GM19452 (cell line): ENCODE results near the gene MRPS27.
A peak's percentile ranks its signal among the peaks of the same experiment; 100 is the strongest.

Experiments
- ATAC-seq: cut with Tn5 transposase; IDR thresholded peaks from one replicate; pipeline ENCODE4 v1.9.1; 2021; ENCODE audit not compliant: unreplicated experiment

MRPS27 gene

GRCh38 chr5:72206160-72206559, 113.9 kb downstream of the MRPS27 start:
- ATAC-seq: no peak

GRCh38 chr5:72205431-72206009, 114.5 kb downstream of the MRPS27 start:
- ATAC-seq: no peak

- ATAC-seq: no peak
Observed at GRCh38 chr5:72204946-72205345, 115.1 kb downstream of the MRPS27 start.

- no peak for ATAC-seq
Observed at GRCh38 chr5:72203251-72203845, 116.7 kb downstream of the MRPS27 start.

GRCh38 chr5:72202331-72202825, 117.7 kb downstream of the MRPS27 start:
- ATAC-seq: no peak

GRCh38 chr5:72199681-72200080, 120.4 kb downstream of the MRPS27 start:
- no peak for ATAC-seq

GRCh38 chr5:72197393-72197792, 122.6 kb downstream of the MRPS27 start:
- no peak for ATAC-seq

GRCh38 chr5:72195581-72195980, 124.5 kb downstream of the MRPS27 start:
- no peak for ATAC-seq

GRCh38 chr5:72194846-72195245, 125.2 kb downstream of the MRPS27 start:
- peak; percentile 96 for ATAC-seq

GRCh38 chr5:72191404-72191803, 128.6 kb downstream of the MRPS27 start:
- ATAC-seq: no peak

- ATAC-seq: no peak
Observed at GRCh38 chr5:72189146-72189545, 130.9 kb downstream of the MRPS27 start.

- no peak for ATAC-seq
Observed at GRCh38 chr5:72188166-72188565, 131.9 kb downstream of the MRPS27 start.

- ATAC-seq: no peak
Observed at GRCh38 chr5:72187388-72188075, 132.5 kb downstream of the MRPS27 start.

GRCh38 chr5:72185496-72186329, 134.3 kb downstream of the MRPS27 start:
- no peak for ATAC-seq

GRCh38 chr5:72184408-72184807, 135.6 kb downstream of the MRPS27 start:
- ATAC-seq: no peak

- no peak for ATAC-seq
Observed at GRCh38 chr5:72183101-72183520, 136.9 kb downstream of the MRPS27 start.

- no peak for ATAC-seq
Observed at GRCh38 chr5:72182686-72183085, 137.4 kb downstream of the MRPS27 start.

- no peak for ATAC-seq
Observed at GRCh38 chr5:72180925-72181324, 139.1 kb downstream of the MRPS27 start.

- ATAC-seq: no peak
Observed at GRCh38 chr5:72179816-72180440, 140.1 kb downstream of the MRPS27 start.

- ATAC-seq: no peak
Observed at GRCh38 chr5:72179028-72179815, 140.8 kb downstream of the MRPS27 start.
